GM20000 (cell line): Measurements from ENCODE around the gene DNASE1.

ENCODE experiments used
- DNase-seq: peaks from one replicate; pipeline ENCODE4 v3.0.0; 2012; ENCODE audit warnings: low spot score
- TF ChIP-seq, protein P1 (sequence below): IDR thresholded peaks from 2 replicates; pipeline ENCODE4 v1.5.1; 2012; ENCODE audit warnings: mild to moderate bottlenecking, control low read depth; ENCODE audit errors: extremely low read depth, missing control alignments

Gene DNASE1

DNA sequence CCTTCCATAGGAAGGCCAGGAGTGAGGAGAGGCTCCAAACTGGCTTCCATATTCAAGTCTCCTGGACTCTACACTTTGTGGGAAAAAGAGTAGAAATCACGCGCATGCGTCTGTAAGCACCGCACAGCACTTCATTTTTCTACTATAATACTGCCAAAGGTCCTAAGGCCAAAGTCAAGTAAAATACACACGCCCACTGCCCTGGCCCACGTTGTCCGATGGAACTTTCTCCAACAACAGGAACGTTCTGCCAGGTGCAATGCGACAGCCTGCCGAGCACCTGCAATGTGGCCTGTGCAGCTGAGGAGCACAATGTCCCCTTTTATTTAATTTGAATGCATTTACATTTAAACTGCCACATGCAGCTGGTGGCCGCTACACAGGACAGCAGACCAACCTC is 23.5 kb downstream of the DNASE1 start:
- TF ChIP-seq, protein P1, sequence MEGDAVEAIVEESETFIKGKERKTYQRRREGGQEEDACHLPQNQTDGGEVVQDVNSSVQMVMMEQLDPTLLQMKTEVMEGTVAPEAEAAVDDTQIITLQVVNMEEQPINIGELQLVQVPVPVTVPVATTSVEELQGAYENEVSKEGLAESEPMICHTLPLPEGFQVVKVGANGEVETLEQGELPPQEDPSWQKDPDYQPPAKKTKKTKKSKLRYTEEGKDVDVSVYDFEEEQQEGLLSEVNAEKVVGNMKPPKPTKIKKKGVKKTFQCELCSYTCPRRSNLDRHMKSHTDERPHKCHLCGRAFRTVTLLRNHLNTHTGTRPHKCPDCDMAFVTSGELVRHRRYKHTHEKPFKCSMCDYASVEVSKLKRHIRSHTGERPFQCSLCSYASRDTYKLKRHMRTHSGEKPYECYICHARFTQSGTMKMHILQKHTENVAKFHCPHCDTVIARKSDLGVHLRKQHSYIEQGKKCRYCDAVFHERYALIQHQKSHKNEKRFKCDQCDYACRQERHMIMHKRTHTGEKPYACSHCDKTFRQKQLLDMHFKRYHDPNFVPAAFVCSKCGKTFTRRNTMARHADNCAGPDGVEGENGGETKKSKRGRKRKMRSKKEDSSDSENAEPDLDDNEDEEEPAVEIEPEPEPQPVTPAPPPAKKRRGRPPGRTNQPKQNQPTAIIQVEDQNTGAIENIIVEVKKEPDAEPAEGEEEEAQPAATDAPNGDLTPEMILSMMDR: no peak

DNA sequence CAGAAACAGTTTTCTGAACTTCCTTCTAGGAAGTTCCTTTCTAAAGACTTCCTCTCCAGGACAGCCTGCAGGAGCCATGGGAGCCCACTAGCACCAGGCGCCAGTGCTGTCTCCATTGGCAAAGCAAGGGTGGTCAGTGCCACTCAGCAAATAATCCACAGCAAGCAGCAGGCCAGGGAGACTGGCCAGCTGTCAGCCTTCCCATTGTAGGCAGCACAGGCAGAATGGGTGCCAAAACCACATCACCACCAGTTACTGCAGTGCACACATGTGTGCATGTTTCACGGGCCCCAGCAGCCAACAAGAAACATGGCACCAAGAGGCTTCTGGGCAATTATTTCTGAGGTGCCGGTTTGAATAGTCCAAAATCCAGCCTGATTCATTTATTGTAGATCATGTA is 26.7 kb downstream of the DNASE1 start:
- DNase-seq: no peak
- TF ChIP-seq, protein P1: no peak

More for the DNA sequence above, 23.5 kb downstream of the DNASE1 start:
- DNase-seq: no peak

DNA sequence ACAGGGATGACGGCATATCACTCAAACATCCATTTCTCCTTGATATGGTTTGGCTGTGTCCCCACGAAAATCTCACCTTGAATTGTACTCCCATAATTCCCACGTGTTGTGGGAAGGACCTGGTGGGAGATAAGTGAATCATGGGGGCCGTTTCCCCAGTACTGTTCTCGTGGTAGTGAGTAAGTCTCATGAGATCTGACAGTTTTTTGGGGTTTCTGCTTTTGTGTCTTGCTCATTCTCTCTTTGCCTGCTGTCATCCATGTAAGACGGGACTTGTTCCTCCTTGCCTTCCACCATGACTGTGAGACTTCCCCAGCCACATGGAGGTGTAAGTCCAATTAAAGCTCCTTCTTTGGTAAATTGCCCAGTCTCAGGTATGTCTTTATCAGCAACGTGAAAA is 32.5 kb downstream of the DNASE1 start:
- DNase-seq: no peak
- TF ChIP-seq, protein P1: no peak

DNA sequence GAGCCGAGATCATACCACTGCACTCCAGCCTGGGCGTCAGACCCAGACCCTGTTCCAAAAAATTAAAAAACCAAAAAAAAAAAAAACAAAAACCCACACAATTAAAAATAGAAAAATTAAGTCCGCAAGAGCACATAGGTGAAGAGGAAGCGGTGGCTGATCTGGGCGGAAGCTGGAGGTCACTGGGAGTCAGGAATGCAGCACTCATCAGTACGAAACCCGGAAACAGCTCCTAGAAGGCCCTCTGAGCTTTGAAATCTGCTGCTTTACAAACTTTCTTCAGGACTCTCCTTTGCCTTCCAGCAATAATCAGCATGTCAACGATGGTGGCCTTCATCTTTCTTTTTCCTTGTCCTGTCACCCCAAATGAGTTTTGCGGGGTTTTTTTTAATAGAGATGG is 33.3 kb downstream of the DNASE1 start:
- TF ChIP-seq, protein P1: no peak
- no peak for DNase-seq

DNA sequence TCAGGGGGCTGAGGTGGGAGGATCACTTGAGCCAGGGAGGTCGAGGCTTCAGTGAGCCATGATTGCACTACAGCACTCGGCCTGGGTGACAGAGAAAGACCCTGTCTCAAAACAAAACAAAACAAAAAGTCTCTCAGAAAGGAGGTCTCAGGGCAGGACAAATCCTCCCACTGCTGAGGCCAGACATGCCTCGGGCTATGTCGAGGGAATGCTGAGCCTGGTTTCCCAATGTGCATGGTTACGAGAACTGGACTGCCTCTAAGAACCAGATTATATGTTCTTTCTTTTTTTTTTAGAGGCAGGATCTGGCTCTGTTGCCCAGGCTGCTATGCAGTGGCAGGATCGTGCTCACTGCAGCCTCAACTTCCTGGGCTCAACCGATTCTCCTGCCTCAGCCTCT is 35.2 kb downstream of the DNASE1 start:
- TF ChIP-seq, protein P1: no peak
- no peak for DNase-seq

DNA sequence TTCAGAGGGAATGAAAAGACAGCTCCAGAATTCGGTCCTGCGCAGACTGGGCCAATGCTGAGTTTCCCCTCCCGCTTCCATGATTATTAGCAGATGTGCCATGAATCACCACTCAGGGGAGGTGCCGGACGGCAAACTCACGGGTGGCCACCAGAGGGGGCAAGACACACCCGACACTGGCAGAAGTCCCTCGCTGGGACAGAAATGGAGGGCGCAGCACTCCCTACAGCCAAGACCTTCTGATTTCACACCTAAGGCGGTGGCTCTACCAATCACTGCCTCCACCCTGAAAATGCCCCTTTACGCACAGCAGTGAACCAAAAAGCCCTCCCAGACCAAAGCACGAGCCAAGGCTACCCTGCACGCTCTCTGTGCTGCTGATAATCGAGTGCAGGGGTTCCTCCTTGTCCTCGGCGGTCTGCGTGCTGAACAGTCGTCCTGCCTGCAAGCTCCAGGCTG is 36.0 kb downstream of the DNASE1 start:
- peak; percentile 87 for DNase-seq
- TF ChIP-seq, protein P1: peak; percentile 76

DNA sequence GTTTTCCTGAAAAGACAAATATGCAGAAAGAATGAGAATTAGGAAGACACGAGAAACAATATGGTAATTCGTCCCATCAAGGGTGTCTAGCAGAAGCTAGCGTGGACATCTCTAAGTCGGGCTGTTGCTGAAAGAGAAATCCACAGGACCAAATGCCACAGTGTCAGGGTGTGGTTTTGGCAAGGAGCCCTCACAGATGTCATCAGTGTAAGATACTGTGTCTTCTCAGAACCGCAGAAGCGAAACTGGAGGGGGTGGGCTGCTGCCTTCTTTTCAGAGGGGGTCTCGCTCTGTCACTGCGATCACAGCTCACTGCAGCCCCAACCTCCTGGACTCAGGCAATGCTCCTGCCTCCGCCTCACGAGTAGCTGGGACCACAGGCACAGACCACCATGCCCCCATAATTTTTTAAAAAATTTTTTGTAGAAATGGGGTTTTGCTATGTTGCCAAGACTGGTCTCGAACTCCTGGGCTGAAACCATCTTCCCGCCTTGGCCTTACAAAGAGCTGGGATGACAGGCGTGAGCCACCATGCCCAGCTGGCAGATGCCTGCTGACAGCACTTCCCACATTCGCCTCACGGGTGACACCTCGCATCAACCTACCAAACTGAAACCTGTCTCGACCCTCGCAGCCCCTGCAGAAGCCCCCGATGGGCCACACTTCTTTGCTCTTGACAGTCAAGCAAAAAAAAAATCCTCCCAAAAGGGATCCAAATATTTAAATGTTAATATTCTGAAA is 36.7 kb downstream of the DNASE1 start:
- no peak for DNase-seq
- TF ChIP-seq, protein P1: no peak
